GM12878 (cell line): Measurements from ENCODE around the gene SUPT4H1. TPM values are rescaled to one million over a fixed set of nuclear protein-coding genes. Genes with fewer than 3 reads are reported as not detected.

ENCODE experiments used
- ATAC-seq: fragments of 200-7000 bp; cut with Tn5 transposase; 3 replicates; pipeline ENCODE4 v1.9.1; 2020; ENCODE audit warnings: mild to moderate bottlenecking, moderate library complexity
- BruUV-seq: library from RNA; stranded (reverse); fragments of 400-500 nt; replicated peaks from 2 replicates; lab custom pipeline; 2021; lab: Mats Ljungman, UMichigan
- CTCF ChIA-PET: fragments of 300-600 bp; sonication (Branson Sonifier 250); formaldehyde crosslinking; extraction: SDS; loops from one replicate; lab custom pipeline; 2021; ENCODE audit warnings: inconsistent platforms; lab: Yijun Ruan, JAX
- POLR2A ChIA-PET: fragments of 350-600 bp; formaldehyde crosslinking; extraction: SDS; loops from one replicate; lab custom pipeline; 2021; ENCODE audit warnings: inconsistent platforms; lab: Charles Lee
- RAD21 ChIA-PET: fragments of 300-600 bp; sonication (Branson Sonifier 250); formaldehyde crosslinking; loops from one replicate; lab custom pipeline; 2023; ENCODE audit warnings: antibody characterized with exemption; ENCODE audit not compliant: unreplicated experiment; lab: Charles Lee
- SMC1A ChIA-PET: fragments of 300-600 bp; sonication (Branson Sonifier 250); formaldehyde crosslinking; loops from one replicate; lab custom pipeline; 2023; ENCODE audit not compliant: unreplicated experiment, uncharacterized antibody; lab: Charles Lee
- DNase-seq: peaks from one replicate; pipeline ENCODE4 v3.0.0-alpha.2; 2011; ENCODE audit warnings: low read depth, low spot score
- FAIRE-seq: peaks from 3 replicates; lab custom pipeline; 2011; peaks lifted over from hg19 to GRCh38; lab: Jason Lieb, UNC
- H2AFZ ChIP-seq: 2 replicates; pipeline ENCODE4 v1.6.0; 2011; ENCODE audit warnings: low read depth, low read length, control low read depth; ENCODE audit not compliant: control insufficient read depth
- H3K27ac ChIP-seq: 2 replicates; pipeline ENCODE4 v1.5.1; 2011; ENCODE audit warnings: control low read depth; ENCODE audit not compliant: control insufficient read depth, insufficient read depth
- H3K27me3 ChIP-seq, 2 experiments: replicated peaks in 1 of 2; 2 replicates each; pipeline versions ENCODE4 v1.6.0 to v1.6.1; 2011; ENCODE audit warnings: low read length in 1 of 2; ENCODE audit not compliant: control insufficient read depth in 2 of 2, insufficient read depth in 2 of 2
- H3K36me3 ChIP-seq, 2 experiments: 2 replicates each; pipeline ENCODE4 v1.5.1; 2011; ENCODE audit warnings: low read length in 1 of 2; ENCODE audit not compliant: control insufficient read depth in 2 of 2, insufficient read depth in 2 of 2
- H3K4me1 ChIP-seq: 2 replicates; pipeline ENCODE4 v1.6.1; 2011; ENCODE audit warnings: mild to moderate bottlenecking, low read length, moderate library complexity, mixed read lengths; ENCODE audit not compliant: control insufficient read depth, insufficient read depth
- H3K4me2 ChIP-seq: 2 replicates; pipeline ENCODE4 v1.6.0; 2011; ENCODE audit warnings: control low read depth; ENCODE audit not compliant: control insufficient read depth, insufficient read depth
- H3K4me3 ChIP-seq: fragments of 200-600 bp; sonication (generic); 2 replicates; pipeline ENCODE4 v1.5.1; 2016
- H3K79me2 ChIP-seq: 2 replicates; pipeline ENCODE4 v1.6.0; 2011; ENCODE audit warnings: low read length; ENCODE audit not compliant: control insufficient read depth, insufficient read depth
- H3K9ac ChIP-seq: 2 replicates; pipeline ENCODE4 v1.8.0; 2011; ENCODE audit warnings: low read length, control low read depth, mixed read lengths; ENCODE audit not compliant: control insufficient read depth, insufficient read depth
- H3K9me3 ChIP-seq: replicated peaks from 3 replicates; pipeline ENCODE4 v1.5.1; 2011; ENCODE audit warnings: mild to moderate bottlenecking, low read length; ENCODE audit not compliant: control insufficient read depth, insufficient read depth
- H4K20me1 ChIP-seq: 2 replicates; pipeline ENCODE4 v1.6.0; 2011; ENCODE audit not compliant: control insufficient read depth, insufficient read depth
- BCL11A ChIP-seq: IDR thresholded peaks from 2 replicates; pipeline ENCODE4 v1.6.1; 2011; ENCODE audit warnings: low read depth, low read length
- CBX5 ChIP-seq: sonication (generic); IDR thresholded peaks from 2 replicates; pipeline ENCODE4 v1.6.1; 2016; ENCODE audit warnings: low read depth, moderate library complexity, mild to moderate bottlenecking, inconsistent platforms
- CEBPB ChIP-seq, 2 experiments: fragments of 150-350 bp in 1 of 2; IDR thresholded peaks; 2 replicates each; pipeline ENCODE4 v1.6.1; 2012 to 2014; ENCODE audit warnings: low read depth in 2 of 2, low read length in 2 of 2, borderline replicate concordance in 1 of 2, inconsistent platforms in 1 of 2
- CHD4 ChIP-seq: fragments of 200-600 bp; sonication (generic); IDR thresholded peaks from 2 replicates; pipeline ENCODE4 v1.6.1; 2016; ENCODE audit warnings: mild to moderate bottlenecking
- EGR1 ChIP-seq, 2 experiments: IDR thresholded peaks; 1 replicate in 1 of 2; 2 replicates in 1 of 2; pipeline ENCODE4 v1.6.1; 2011 to 2012; ENCODE audit warnings: low read depth in 2 of 2, low read length in 2 of 2, borderline replicate concordance in 1 of 2, mild to moderate bottlenecking in 1 of 2, moderate library complexity in 1 of 2
- ESRRA ChIP-seq: IDR thresholded peaks from 2 replicates; pipeline ENCODE4 v1.6.1; 2012; ENCODE audit warnings: mild to moderate bottlenecking, low read length, improper control_type of control experiment
- HDGF ChIP-seq: fragments of 450-650 bp; IDR thresholded peaks from 2 replicates; pipeline ENCODE4 v1.6.1; 2016; ENCODE audit warnings: antibody characterized with exemption
- IRF4 ChIP-seq: IDR thresholded peaks from 2 replicates; pipeline ENCODE4 v1.6.1; 2011; ENCODE audit warnings: low read depth, low read length
- KLF5 ChIP-seq: fragments of 450-650 bp; IDR thresholded peaks from 2 replicates; pipeline ENCODE4 v1.6.1; 2014; ENCODE audit warnings: mild to moderate bottlenecking; ENCODE audit not compliant: partially characterized antibody
- MXI1 ChIP-seq: fragments of 150-350 bp; IDR thresholded peaks from 2 replicates; pipeline ENCODE4 v1.6.1; 2011; ENCODE audit warnings: low read depth, mild to moderate bottlenecking, inconsistent platforms, low read length, improper control_type of control experiment
- NFYB ChIP-seq: IDR thresholded peaks from 2 replicates; pipeline ENCODE4 v1.6.1; 2011; ENCODE audit warnings: low read depth, mild to moderate bottlenecking, low read length, improper control_type of control experiment, moderate library complexity; ENCODE audit not compliant: insufficient read depth
- NR2F1 ChIP-seq: fragments of 450-650 bp; conservative IDR thresholded peaks from 2 replicates; pipeline ENCODE4 v1.6.1; 2017; ENCODE audit warnings: mild to moderate bottlenecking
- SIX5 ChIP-seq: IDR thresholded peaks from 2 replicates; pipeline ENCODE4 v1.6.1; 2011; ENCODE audit warnings: mild to moderate bottlenecking, low read depth, low read length, moderate library complexity; ENCODE audit not compliant: severe bottlenecking
- SMAD5 ChIP-seq: IDR thresholded peaks from 2 replicates; pipeline ENCODE4 v1.6.1; 2016; ENCODE audit warnings: antibody characterized with exemption, low read depth
- TARDBP ChIP-seq: IDR thresholded peaks from 2 replicates; pipeline ENCODE4 v1.6.1; 2016; ENCODE audit warnings: borderline replicate concordance
- ZNF217 ChIP-seq: fragments of 450-650 bp; IDR thresholded peaks from 2 replicates; pipeline ENCODE4 v1.6.1; 2017; ENCODE audit warnings: antibody characterized with exemption, mild to moderate bottlenecking
- ZSCAN29 ChIP-seq: fragments of 450-650 bp; IDR thresholded peaks from 2 replicates; pipeline ENCODE4 v1.6.1; 2017; ENCODE audit warnings: mild to moderate bottlenecking, moderate library complexity
- in situ Hi-C: fragments of 300-500 bp; cut with MboI; formaldehyde crosslinking; loops from 9 replicates; pipeline ENCODE4 v1.14.3; 2018; ENCODE audit warnings: mixed read lengths
- intact Hi-C: fragments of 100-400 bp; cut with micrococcal nuclease; formaldehyde crosslinking; loops from one replicate; pipeline ENCODE4 v1.14.2; 2022; ENCODE audit not compliant: unreplicated experiment
- polyA plus RNA-seq, 11 experiments: library from polyadenylated mRNA; depleted of rRNA in 4 of 11; unstranded in 6 of 11; stranded (reverse) in 5 of 11; fragments of >200 nt; fragmentation: Nextera tagmentation in 4 of 11; fragmentation: Illumina TruSeq in 1 of 11; extraction: Ambion mirVana in 4 of 11; extraction: Trizol in 1 of 11; gene quantifications; 1 replicate in 1 of 11; 2 replicates in 10 of 11; pipeline versions ENCODE4 v1.2.1 to v1.2.3, GENCODE V29; 2011 to 2016; ENCODE audit warnings: inconsistent platforms in 2 of 11, missing spikeins in 2 of 11, low read depth in 1 of 11
- total RNA-seq, 4 experiments: library from RNA; depleted of rRNA in 3 of 4; stranded (reverse); fragments of >200 nt in 3 of 4; fragmentation: Illumina TruSeq in 1 of 4; extraction: Trizol in 1 of 4; gene quantifications; 2 replicates each; pipeline versions ENCODE4 v1.2.1 to v1.2.3, GENCODE V29; 2013 to 2021
- TF ChIP-seq, protein P1 (sequence below): fragments of 450-650 bp; IDR thresholded peaks from 2 replicates; pipeline ENCODE4 v1.6.1; 2017; ENCODE audit warnings: low read depth, mild to moderate bottlenecking, moderate library complexity
- TF ChIP-seq, protein P2 (sequence below): fragments of 450-650 bp; IDR thresholded peaks from 2 replicates; pipeline ENCODE4 v1.6.1; 2018; ENCODE audit warnings: mild to moderate bottlenecking, low read depth, moderate library complexity; ENCODE audit not compliant: partially characterized antibody

The SUPT4H1 gene
- total and polyA plus RNA-seq, 10 of the 15 experiments (the other 5 are each of a cell fraction or from before 2014, with no cell fraction given): 83.8 to 293 (median 128) TPM

DNA sequence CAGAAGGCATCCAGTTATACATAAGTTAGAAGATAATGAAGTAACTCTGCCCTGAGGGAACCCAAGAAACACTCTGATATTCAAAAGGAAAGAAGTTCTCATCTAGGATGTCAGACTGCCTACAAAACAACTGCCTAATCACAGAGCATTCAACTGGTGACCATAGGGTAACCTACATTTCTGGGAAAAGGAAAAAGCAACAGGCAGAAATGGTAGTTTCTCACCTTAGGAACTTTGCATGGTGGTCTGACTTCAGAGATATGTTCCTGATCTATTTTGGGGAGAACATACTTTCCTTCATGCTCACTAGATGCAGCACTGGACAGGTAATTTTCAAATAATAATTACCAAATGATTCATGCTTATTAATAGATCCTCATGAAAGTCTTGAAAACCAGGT lies 48.8 kb upstream of the SUPT4H1 start:
- POLR2A ChIA-PET: interaction anchor here (0.6 to 2.1 kb wide), 3 partner anchors 12 to 64 kb away, joined by 3 to 6 read pairs (median 4); no protein-coding TSS in a partner anchor

More for the DNA sequence above, 48.8 kb upstream of the SUPT4H1 start:
- intact Hi-C loops: no loop called here
- in situ Hi-C loops: no loop called here
- no peak for ATAC-seq
- ChIA-PET SMC1A (interaction anchor here (0.7 to 2.0 kb wide), 7 partner anchors 10 to 56 kb away, joined by 3 to 9 read pairs (median 4); partner anchors contain the start of gene RNF43), RAD21 (interaction anchor here (1.0 to 1.6 kb wide), 2 partner anchors 17 to 56 kb away, joined by 3 to 4 read pairs; partner anchors contain the start of gene RNF43), CTCF (interaction anchor here (1.4 to 1.8 kb wide), 3 partner anchors 11 to 48 kb away, joined by 3 to 5 read pairs (median 4); partner anchors contain the start of gene SUPT4H1)
- Histone ChIP-seq H3K36me3 (no peaks in the 10 kb centered on the region), H3K4me1 (no peaks in the 10 kb centered on the region), H3K27ac (no peak overlapping the region), H3K27me3 (no peaks in the 10 kb centered on the region; a peak in 1 of 4 replicates), H4K20me1 (no peaks in the 10 kb centered on the region), H3K79me2 (peaks cover 12% of the 10 kb centered on the region), H2AFZ (no peak overlapping the region), H3K4me3 (no peak overlapping the region), H3K4me2 (no peak overlapping the region), H3K9ac (no peak overlapping the region), H3K9me3 (no peaks in the 10 kb centered on the region)
- no TSS peak for BruUV-seq
- TF ChIP-seq, protein P1, sequence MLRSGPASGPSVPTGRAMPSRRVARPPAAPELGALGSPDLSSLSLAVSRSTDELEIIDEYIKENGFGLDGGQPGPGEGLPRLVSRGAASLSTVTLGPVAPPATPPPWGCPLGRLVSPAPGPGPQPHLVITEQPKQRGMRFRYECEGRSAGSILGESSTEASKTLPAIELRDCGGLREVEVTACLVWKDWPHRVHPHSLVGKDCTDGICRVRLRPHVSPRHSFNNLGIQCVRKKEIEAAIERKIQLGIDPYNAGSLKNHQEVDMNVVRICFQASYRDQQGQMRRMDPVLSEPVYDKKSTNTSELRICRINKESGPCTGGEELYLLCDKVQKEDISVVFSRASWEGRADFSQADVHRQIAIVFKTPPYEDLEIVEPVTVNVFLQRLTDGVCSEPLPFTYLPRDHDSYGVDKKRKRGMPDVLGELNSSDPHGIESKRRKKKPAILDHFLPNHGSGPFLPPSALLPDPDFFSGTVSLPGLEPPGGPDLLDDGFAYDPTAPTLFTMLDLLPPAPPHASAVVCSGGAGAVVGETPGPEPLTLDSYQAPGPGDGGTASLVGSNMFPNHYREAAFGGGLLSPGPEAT: no peak
- no peak for TF ChIP-seq CEBPB (IDR thresholded peaks at IDR 0.05; ENCODE audit: borderline replicate concordance in 1 of 2, low read depth in 2 of 2, low read length in 2 of 2)
- no peak for TF ChIP-seq NFYB
- no peak for TF ChIP-seq BCL11A
- no peak for TF ChIP-seq ZNF217
- TF ChIP-seq HDGF: no peak
- no peak for TF ChIP-seq SMAD5
- no peak for TF ChIP-seq ZSCAN29
- TF ChIP-seq CBX5: no peak
- TF ChIP-seq ESRRA: no peak
- TF ChIP-seq KLF5: no peak
- no peak for TF ChIP-seq EGR1 (IDR thresholded peaks at IDR 0.05; ENCODE audit: borderline replicate concordance in 1 of 2, low read depth in 2 of 2, low read length in 2 of 2)
- TF ChIP-seq NR2F1: no peak
- TF ChIP-seq CHD4: no peak
- TF ChIP-seq, protein P2, sequence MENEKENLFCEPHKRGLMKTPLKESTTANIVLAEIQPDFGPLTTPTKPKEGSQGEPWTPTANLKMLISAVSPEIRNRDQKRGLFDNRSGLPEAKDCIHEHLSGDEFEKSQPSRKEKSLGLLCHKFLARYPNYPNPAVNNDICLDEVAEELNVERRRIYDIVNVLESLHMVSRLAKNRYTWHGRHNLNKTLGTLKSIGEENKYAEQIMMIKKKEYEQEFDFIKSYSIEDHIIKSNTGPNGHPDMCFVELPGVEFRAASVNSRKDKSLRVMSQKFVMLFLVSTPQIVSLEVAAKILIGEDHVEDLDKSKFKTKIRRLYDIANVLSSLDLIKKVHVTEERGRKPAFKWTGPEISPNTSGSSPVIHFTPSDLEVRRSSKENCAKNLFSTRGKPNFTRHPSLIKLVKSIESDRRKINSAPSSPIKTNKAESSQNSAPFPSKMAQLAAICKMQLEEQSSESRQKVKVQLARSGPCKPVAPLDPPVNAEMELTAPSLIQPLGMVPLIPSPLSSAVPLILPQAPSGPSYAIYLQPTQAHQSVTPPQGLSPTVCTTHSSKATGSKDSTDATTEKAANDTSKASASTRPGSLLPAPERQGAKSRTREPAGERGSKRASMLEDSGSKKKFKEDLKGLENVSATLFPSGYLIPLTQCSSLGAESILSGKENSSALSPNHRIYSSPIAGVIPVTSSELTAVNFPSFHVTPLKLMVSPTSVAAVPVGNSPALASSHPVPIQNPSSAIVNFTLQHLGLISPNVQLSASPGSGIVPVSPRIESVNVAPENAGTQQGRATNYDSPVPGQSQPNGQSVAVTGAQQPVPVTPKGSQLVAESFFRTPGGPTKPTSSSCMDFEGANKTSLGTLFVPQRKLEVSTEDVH: no peak
- no peak for TF ChIP-seq MXI1
- no peak for TF ChIP-seq IRF4
- no peak for TF ChIP-seq SIX5
- TF ChIP-seq TARDBP: no peak
- no peak for FAIRE-seq
- DNase-seq: no peak
